Nephron (organoid): Measurements from ENCODE around the gene REV1.
A peak's percentile ranks its signal among the peaks of the same experiment; 100 is the strongest.

ENCODE experiments used
- H3K27ac Mint-ChIP-seq, 3 experiments: 2 replicates each; pipeline ENCODE4 v1.8.0; 2020; ENCODE audit warnings: mixed read lengths in 3 of 3, mild to moderate bottlenecking in 2 of 3, moderate library complexity in 1 of 3
- H3K27me3 Mint-ChIP-seq: 2 replicates; pipeline ENCODE4 v1.8.0; 2021; ENCODE audit warnings: low read depth, mild to moderate bottlenecking, moderate library complexity, mixed read lengths
- H3K36me3 Mint-ChIP-seq: 2 replicates; pipeline ENCODE4 v1.8.0; 2020; ENCODE audit warnings: low read depth, mixed read lengths
- H3K4me1 Mint-ChIP-seq: 2 replicates; pipeline ENCODE4 v1.8.0; 2020; ENCODE audit warnings: mixed read lengths
- H3K4me3 Mint-ChIP-seq, 3 experiments: 2 replicates each; pipeline ENCODE4 v1.8.0; 2020; ENCODE audit warnings: mild to moderate bottlenecking in 3 of 3, mixed read lengths in 3 of 3, moderate library complexity in 2 of 3
- H3K9me3 Mint-ChIP-seq: 2 replicates; pipeline ENCODE4 v1.8.0; 2020; ENCODE audit warnings: mixed read lengths
- TF ChIP-seq, protein P1 (sequence below), 3 experiments: fragments of 200-600 bp; sonication (generic); IDR thresholded peaks; one replicate each; pipeline ENCODE4 v1.5.0; 2021; ENCODE audit warnings: antibody characterized with exemption in 3 of 3; ENCODE audit not compliant: unreplicated experiment in 3 of 3

The REV1 gene

DNA sequence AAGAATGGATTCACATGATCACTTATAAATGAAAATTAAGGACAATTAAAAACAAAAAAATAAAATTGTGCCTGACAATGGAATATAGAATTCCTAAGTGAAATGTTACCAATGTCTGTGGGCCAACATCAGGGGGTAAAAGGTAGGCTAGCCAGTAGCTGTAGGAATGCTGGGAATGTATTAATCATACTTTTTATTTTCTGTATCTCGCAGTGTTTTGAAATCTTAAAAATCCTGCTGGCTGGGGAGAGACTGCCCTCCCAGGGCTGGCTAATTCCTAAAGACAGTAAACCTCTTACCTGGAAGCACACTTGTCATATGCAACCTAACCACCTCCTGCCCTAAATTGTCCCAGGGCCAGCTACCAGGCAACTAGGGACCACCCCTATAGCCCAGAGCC, 69.8 kb downstream of the REV1 start:
- Mint-ChIP-seq H3K4me1 (no peaks in the 10 kb centered on the region), H3K27me3 (no peaks in the 10 kb centered on the region), H3K4me3 (no peak overlapping the region), H3K27ac (no peak overlapping the region), H3K9me3 (no peaks in the 10 kb centered on the region), H3K36me3 (peaks cover 77% of the 10 kb centered on the region)
- TF ChIP-seq, protein P1, sequence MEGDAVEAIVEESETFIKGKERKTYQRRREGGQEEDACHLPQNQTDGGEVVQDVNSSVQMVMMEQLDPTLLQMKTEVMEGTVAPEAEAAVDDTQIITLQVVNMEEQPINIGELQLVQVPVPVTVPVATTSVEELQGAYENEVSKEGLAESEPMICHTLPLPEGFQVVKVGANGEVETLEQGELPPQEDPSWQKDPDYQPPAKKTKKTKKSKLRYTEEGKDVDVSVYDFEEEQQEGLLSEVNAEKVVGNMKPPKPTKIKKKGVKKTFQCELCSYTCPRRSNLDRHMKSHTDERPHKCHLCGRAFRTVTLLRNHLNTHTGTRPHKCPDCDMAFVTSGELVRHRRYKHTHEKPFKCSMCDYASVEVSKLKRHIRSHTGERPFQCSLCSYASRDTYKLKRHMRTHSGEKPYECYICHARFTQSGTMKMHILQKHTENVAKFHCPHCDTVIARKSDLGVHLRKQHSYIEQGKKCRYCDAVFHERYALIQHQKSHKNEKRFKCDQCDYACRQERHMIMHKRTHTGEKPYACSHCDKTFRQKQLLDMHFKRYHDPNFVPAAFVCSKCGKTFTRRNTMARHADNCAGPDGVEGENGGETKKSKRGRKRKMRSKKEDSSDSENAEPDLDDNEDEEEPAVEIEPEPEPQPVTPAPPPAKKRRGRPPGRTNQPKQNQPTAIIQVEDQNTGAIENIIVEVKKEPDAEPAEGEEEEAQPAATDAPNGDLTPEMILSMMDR (IDR thresholded peaks at IDR 0.05; ENCODE audit: unreplicated experiment in 3 of 3): no peak

DNA sequence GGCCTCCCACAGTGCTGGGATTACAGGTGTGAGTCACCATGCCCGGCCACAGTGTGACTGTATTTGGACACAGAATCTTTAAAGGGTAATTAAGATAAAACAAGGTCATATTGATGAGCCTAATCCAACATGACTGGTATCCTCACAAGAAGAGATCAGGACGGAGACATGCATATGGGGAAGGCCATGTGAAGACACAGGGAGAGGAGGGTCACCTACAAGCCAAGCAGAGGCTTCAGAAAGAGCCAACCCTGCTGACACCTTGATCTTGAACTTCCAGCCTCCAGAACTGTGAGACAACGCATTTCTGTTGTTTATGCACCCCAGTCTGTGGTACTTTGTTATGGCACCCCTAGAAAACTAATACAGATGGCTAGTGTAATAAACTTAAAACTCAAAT, 72.4 kb downstream of the REV1 start:
- H3K27me3 Mint-ChIP-seq: no peaks in the 10 kb centered on the region
- H3K4me3 Mint-ChIP-seq: no peak overlapping the region
- H3K4me1 Mint-ChIP-seq: no peaks in the 10 kb centered on the region
- peaks cover 87% of the 10 kb centered on the region for H3K36me3 Mint-ChIP-seq
- H3K9me3 Mint-ChIP-seq: no peaks in the 10 kb centered on the region
- TF ChIP-seq, protein P1 (IDR thresholded peaks at IDR 0.05; ENCODE audit: unreplicated experiment in 3 of 3): no peak
- no peak overlapping the region for H3K27ac Mint-ChIP-seq

- H3K27ac Mint-ChIP-seq: no peak overlapping the region
- H3K27me3 Mint-ChIP-seq: no peaks in the 10 kb centered on the region
- TF ChIP-seq, protein P1 (IDR thresholded peaks at IDR 0.05; ENCODE audit: unreplicated experiment in 3 of 3): no peak
- H3K4me3 Mint-ChIP-seq: no peak overlapping the region
- peaks cover 85% of the 10 kb centered on the region for H3K36me3 Mint-ChIP-seq
- H3K4me1 Mint-ChIP-seq: no peaks in the 10 kb centered on the region
- H3K9me3 Mint-ChIP-seq: no peaks in the 10 kb centered on the region
Observed at GRCh38 chr2:99414566-99414965, 75.3 kb downstream of the REV1 start.

DNA sequence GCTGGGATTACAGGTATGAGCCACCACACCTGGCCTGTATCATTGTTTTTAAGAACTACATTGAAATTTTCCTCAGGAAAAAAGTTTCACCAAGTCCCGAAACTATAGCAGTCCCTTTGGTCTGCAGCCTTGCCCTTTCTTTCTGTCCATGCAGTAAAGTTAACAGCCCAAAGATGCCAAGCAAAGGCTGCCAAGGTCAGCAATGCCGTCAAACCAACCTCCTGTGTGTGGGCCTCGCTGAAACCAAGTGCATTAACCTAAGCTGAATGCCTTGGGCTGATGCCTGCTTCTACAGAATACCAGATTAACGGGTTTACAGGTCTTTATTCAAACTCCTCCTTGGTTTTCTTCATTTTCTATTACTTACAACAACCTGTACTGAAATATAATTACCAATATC, 79.5 kb downstream of the REV1 start:
- no peaks in the 10 kb centered on the region for H3K27me3 Mint-ChIP-seq
- no peaks in the 10 kb centered on the region for H3K4me1 Mint-ChIP-seq
- H3K36me3 Mint-ChIP-seq: peaks cover 69% of the 10 kb centered on the region
- TF ChIP-seq, protein P1 (IDR thresholded peaks at IDR 0.05; ENCODE audit: unreplicated experiment in 3 of 3): no peak
- no peaks in the 10 kb centered on the region for H3K9me3 Mint-ChIP-seq
- no peak overlapping the region for H3K27ac Mint-ChIP-seq
- no peak overlapping the region for H3K4me3 Mint-ChIP-seq

- Mint-ChIP-seq H3K4me1 (no peaks in the 10 kb centered on the region), H3K27ac (no peak overlapping the region), H3K27me3 (no peaks in the 10 kb centered on the region), H3K9me3 (no peaks in the 10 kb centered on the region), H3K36me3 (peaks cover 67% of the 10 kb centered on the region), H3K4me3 (no peak overlapping the region)
- TF ChIP-seq, protein P1 (IDR thresholded peaks at IDR 0.05; ENCODE audit: unreplicated experiment in 3 of 3): no peak
Observed at GRCh38 chr2:99406137-99406536, 83.7 kb downstream of the REV1 start.

GRCh38 chr2:99404797-99405669, 84.8 kb downstream of the REV1 start:
- no peaks in the 10 kb centered on the region for H3K9me3 Mint-ChIP-seq
- TF ChIP-seq, protein P1 (IDR thresholded peaks at IDR 0.05; ENCODE audit: unreplicated experiment in 3 of 3): no peak
- peak overlapping the region; percentile 25 to 84 (median 84) for H3K27ac Mint-ChIP-seq
- H3K4me3 Mint-ChIP-seq: no peak overlapping the region
- no peaks in the 10 kb centered on the region for H3K27me3 Mint-ChIP-seq
- no peaks in the 10 kb centered on the region for H3K4me1 Mint-ChIP-seq
- H3K36me3 Mint-ChIP-seq: peaks cover 63% of the 10 kb centered on the region
